T-cell (primary cell): ENCODE measurements around the gene OSBPL6. TPM values are rescaled to one million over a fixed set of nuclear protein-coding genes. Genes with fewer than 3 reads are reported as not detected.

ENCODE experiments used
- ATAC-seq, 4 experiments: fragments of 200-7000 bp in 3 of 4; fragments of 150-1000 bp in 1 of 4; cut with Tn5 transposase; replicated peaks in 1 of 4; 1 replicate in 3 of 4; 2 replicates in 1 of 4; pipeline ENCODE4 v1.10.0; 2021; ENCODE audit warnings: moderate library complexity in 3 of 4, mild to moderate bottlenecking in 2 of 4, moderate number of reproducible peaks in 1 of 4
- CTCF ChIA-PET, 2 donors: fragments of 300-600 bp; sonication (Branson Sonifier 250); formaldehyde crosslinking; loops; one replicate each; lab custom pipeline; 2022; ENCODE audit warnings: antibody characterized with exemption in 2 of 2; lab: Charles Lee
- POLR2A ChIA-PET, 2 donors: fragments of 300-600 bp; sonication (Branson Sonifier 250); formaldehyde crosslinking; loops; one replicate each; lab custom pipeline; 2022; ENCODE audit warnings: antibody characterized with exemption in 2 of 2; lab: Charles Lee
- DNase-seq, 35 experiments: peaks; one replicate each; pipeline versions ENCODE4 v3.0.0 to v3.0.0-alpha.2; 2013 to 2023
- H3K27ac ChIP-seq: one replicate; pipeline ENCODE4 v1.5.1; 2013; ENCODE audit warnings: low read length
- H3K27me3 ChIP-seq, 2 experiments: replicated peaks in 1 of 2; 1 replicate in 1 of 2; 2 replicates in 1 of 2; pipeline versions ENCODE4 v1.6.1 to v1.7.0; 2013; ENCODE audit warnings: low read length in 1 of 2, mixed read lengths in 1 of 2; ENCODE audit not compliant: control insufficient read depth in 2 of 2, insufficient read depth in 2 of 2; ENCODE audit errors: extremely low read depth in 1 of 2
- H3K36me3 ChIP-seq, 2 donors: 1 replicate in 1 of 2; 2 replicates in 1 of 2; pipeline versions ENCODE4 v1.6.1 to v1.7.0; 2013; ENCODE audit warnings: low read length in 1 of 2; ENCODE audit not compliant: control insufficient read depth in 2 of 2, insufficient read depth in 1 of 2; ENCODE audit errors: extremely low read depth in 1 of 2
- H3K4me1 ChIP-seq, 2 experiments: 1 replicate in 1 of 2; 2 replicates in 1 of 2; pipeline versions ENCODE4 v1.6.1 to v1.7.0; 2013; ENCODE audit warnings: low read length in 2 of 2, mixed read lengths in 1 of 2; ENCODE audit not compliant: insufficient read depth in 2 of 2, control insufficient read depth in 1 of 2; ENCODE audit errors: extremely low read depth in 1 of 2
- H3K4me3 ChIP-seq, 2 donors: 1 replicate in 1 of 2; 2 replicates in 1 of 2; pipeline versions ENCODE4 v1.5.1 to v1.7.0; 2013; ENCODE audit warnings: mild to moderate bottlenecking in 2 of 2, low read length in 1 of 2, moderate library complexity in 1 of 2; ENCODE audit not compliant: control insufficient read depth in 1 of 2; ENCODE audit errors: extremely low read depth in 1 of 2
- H3K9me3 ChIP-seq: 2 replicates; pipeline ENCODE4 v1.7.0; 2013
- H3K27ac Mint-ChIP-seq, 2 donors: one replicate each; pipeline ENCODE4 v1.8.0; 2020 to 2021; ENCODE audit warnings: mild to moderate bottlenecking in 2 of 2, mixed read lengths in 2 of 2
- H3K27me3 Mint-ChIP-seq, 2 donors: one replicate each; pipeline ENCODE4 v1.8.0; 2021 to 2022; ENCODE audit warnings: mixed read lengths in 2 of 2
- H3K36me3 Mint-ChIP-seq: one replicate; pipeline ENCODE4 v1.8.0; 2021; ENCODE audit warnings: mixed read lengths
- H3K4me1 Mint-ChIP-seq, 3 donors: one replicate each; pipeline ENCODE4 v1.8.0; 2020 to 2022; ENCODE audit warnings: mixed read lengths in 3 of 3, mild to moderate bottlenecking in 1 of 3
- H3K4me3 Mint-ChIP-seq, 3 donors: one replicate each; pipeline ENCODE4 v1.8.0; 2020 to 2022; ENCODE audit warnings: mild to moderate bottlenecking in 3 of 3, mixed read lengths in 3 of 3, moderate library complexity in 3 of 3
- H3K9me3 Mint-ChIP-seq, 3 donors: one replicate each; pipeline ENCODE4 v1.8.0; 2020 to 2022; ENCODE audit warnings: mixed read lengths in 3 of 3
- WGBS: methylation state at CpG from one replicate; pipeline ENCODE4 v1.1.5; 2013; ENCODE audit warnings: missing lambda C conversion rate; ENCODE audit not compliant: insufficient coverage; 5-methylcytosine and 5-hydroxymethylcytosine counted together
- total RNA-seq, 35 experiments: library from RNA in 6 of 35; stranded (reverse) in 6 of 35; fragments of 120-200 nt in 1 of 35; gene quantifications; one replicate each; pipeline versions ENCODE4 v1.2.1 to v1.2.4 and lab custom pipeline; 2013 to 2026

The OSBPL6 gene
- total RNA-seq, 5 donors from 2014 or later (not counting 1 experiment from before 2014, with no cell fraction given): 0.08 to 0.41 (median 0.26) TPM

DNA sequence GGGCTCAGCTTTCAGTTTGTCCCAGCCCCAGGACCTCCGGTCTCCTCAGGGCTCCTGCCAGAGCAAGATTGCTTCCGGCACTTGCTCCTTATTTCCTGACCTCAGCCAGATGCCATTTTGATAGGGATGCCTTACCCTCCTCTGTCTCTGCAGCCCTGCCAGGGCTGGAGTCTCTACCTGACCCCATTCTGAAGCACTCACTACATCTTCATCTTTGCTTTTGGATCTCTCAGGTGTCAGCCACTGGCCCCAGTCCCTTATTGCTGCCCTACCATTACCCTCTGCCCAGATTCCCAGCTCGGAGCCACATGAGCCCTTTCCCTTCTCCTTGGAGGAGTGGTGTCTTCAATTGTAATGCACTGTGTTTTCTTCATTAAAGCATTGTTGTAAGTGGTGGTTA lies 17.1 kb downstream of the OSBPL6 start:
- ATAC-seq (no peak), DNase-seq (no peak)
- Mint-ChIP-seq H3K36me3 (no peaks in the 10 kb centered on the region), H3K27me3 (peaks cover 38 to 43% of the 10 kb centered on the region in 2 donors), H3K4me3 (no peak overlapping the region), H3K27ac (no peak overlapping the region), H3K4me1 (no peaks in the 10 kb centered on the region), H3K9me3 (no peaks in the 10 kb centered on the region)
- H3K27me3 ChIP-seq: peaks cover 0 to 16% of the 10 kb centered on the region in 2 experiments
- H3K36me3 ChIP-seq: no peaks in the 10 kb centered on the region
- no peak overlapping the region for H3K4me3 ChIP-seq
- ChIA-PET POLR2A (no interaction called here), CTCF (no interaction called here)
- H3K27ac ChIP-seq: no peak overlapping the region
- 90% methylated on average over 2 of the region's 3 CpGs for WGBS
- H3K9me3 ChIP-seq: no peaks in the 10 kb centered on the region
- no peaks in the 10 kb centered on the region for H3K4me1 ChIP-seq

DNA sequence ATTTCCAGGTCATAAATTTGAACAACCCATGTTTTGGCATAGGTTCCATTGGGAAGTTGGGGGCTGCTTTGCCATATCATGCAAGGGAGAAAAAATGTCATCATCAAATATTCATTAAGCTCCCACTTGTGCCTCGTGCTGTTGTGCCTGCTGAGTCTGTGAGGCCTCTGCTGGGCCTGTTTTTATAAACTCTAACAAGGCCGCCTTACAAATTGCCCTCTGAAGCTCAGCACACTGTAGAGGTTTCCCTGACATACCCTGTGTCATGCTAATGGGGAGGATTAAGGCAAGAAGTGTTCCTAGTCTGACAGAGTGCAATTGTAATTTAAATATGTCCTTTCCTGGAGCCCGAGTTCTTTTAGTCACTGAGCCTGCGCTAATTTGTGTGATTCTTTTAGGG lies 17.6 kb downstream of the OSBPL6 start:
- H3K27me3 ChIP-seq: peaks cover 0 to 16% of the 10 kb centered on the region in 2 experiments
- DNase-seq (no peak), ATAC-seq (no peak)
- no peak overlapping the region for H3K27ac ChIP-seq
- Mint-ChIP-seq H3K36me3 (no peaks in the 10 kb centered on the region), H3K27me3 (peaks cover 41 to 48% of the 10 kb centered on the region in 2 donors), H3K27ac (no peak overlapping the region), H3K4me1 (no peaks in the 10 kb centered on the region), H3K4me3 (no peak overlapping the region), H3K9me3 (no peaks in the 10 kb centered on the region)
- no peak overlapping the region for H3K4me3 ChIP-seq
- no peaks in the 10 kb centered on the region for H3K36me3 ChIP-seq
- 100% methylated on average over 1 of the region's 4 CpGs for WGBS
- H3K4me1 ChIP-seq: no peaks in the 10 kb centered on the region
- ChIA-PET CTCF (no interaction called here), POLR2A (no interaction called here)
- no peaks in the 10 kb centered on the region for H3K9me3 ChIP-seq

GRCh38 chr2:178213991-178214390 lies 19.7 kb downstream of the OSBPL6 start:
- Mint-ChIP-seq H3K36me3 (no peaks in the 10 kb centered on the region), H3K9me3 (no peaks in the 10 kb centered on the region), H3K4me3 (no peak overlapping the region), H3K4me1 (no peaks in the 10 kb centered on the region), H3K27me3 (peaks cover 39 to 41% of the 10 kb centered on the region in 2 donors), H3K27ac (no peak overlapping the region)
- ATAC-seq: no peak
- H3K27me3 ChIP-seq: peaks cover 0 to 16% of the 10 kb centered on the region in 2 experiments
- no peaks in the 10 kb centered on the region for H3K9me3 ChIP-seq
- no peaks in the 10 kb centered on the region for H3K4me1 ChIP-seq
- no peaks in the 10 kb centered on the region for H3K36me3 ChIP-seq
- no CpG with 5 or more reads among the region's 1 CpG for WGBS
- POLR2A ChIA-PET: no interaction called here
- DNase-seq: no peak
- no peak overlapping the region for H3K4me3 ChIP-seq
- CTCF ChIA-PET: no interaction called here
- no peak overlapping the region for H3K27ac ChIP-seq

- no peak for ATAC-seq
- POLR2A ChIA-PET: no interaction called here
- no peak overlapping the region for H3K27ac ChIP-seq
- H3K27me3 ChIP-seq: peaks cover 0 to 6% of the 10 kb centered on the region in 2 experiments
- Mint-ChIP-seq H3K4me3 (no peak overlapping the region), H3K4me1 (no peaks in the 10 kb centered on the region), H3K36me3 (no peaks in the 10 kb centered on the region), H3K27ac (no peak overlapping the region), H3K27me3 (peaks cover 37 to 48% of the 10 kb centered on the region in 2 donors), H3K9me3 (no peaks in the 10 kb centered on the region)
- H3K4me1 ChIP-seq: no peaks in the 10 kb centered on the region
- H3K36me3 ChIP-seq: no peaks in the 10 kb centered on the region
- DNase-seq: no peak
- no CpG with 5 or more reads among the region's 1 CpG for WGBS
- CTCF ChIA-PET: interaction anchor here in 1 of 2 donors (0.6 kb wide), 1 partner anchor 42 kb away, joined by 3 read pairs; no protein-coding TSS in a partner anchor
- no peak overlapping the region for H3K4me3 ChIP-seq
- H3K9me3 ChIP-seq: no peaks in the 10 kb centered on the region
These were observed 24.9 kb downstream of the OSBPL6 start for GRCh38 chr2:178219247-178219646.

DNA sequence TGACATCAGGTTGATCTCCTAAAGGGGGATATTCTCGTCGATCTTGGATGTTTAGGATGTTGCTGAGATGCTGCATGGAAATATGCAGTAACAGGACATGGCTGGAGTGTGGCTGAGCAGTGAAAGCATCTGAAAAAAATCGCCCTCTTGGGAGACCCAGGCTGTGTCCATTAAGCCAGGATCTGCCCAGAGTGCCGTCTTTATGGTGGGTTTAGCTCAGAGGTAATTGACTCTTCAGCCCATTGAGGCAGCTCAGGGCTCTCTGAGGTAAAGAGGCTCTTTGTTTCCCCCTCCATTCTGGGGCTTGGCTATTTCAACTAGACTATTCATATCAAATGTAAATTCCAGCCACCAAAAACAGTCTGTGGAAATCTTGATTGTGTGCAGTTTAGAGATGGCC lies 26.5 kb downstream of the OSBPL6 start:
- Mint-ChIP-seq H3K27me3 (peaks cover 44 to 50% of the 10 kb centered on the region in 2 donors), H3K4me3 (no peak overlapping the region), H3K4me1 (no peaks in the 10 kb centered on the region), H3K36me3 (no peaks in the 10 kb centered on the region), H3K27ac (no peak overlapping the region), H3K9me3 (no peaks in the 10 kb centered on the region)
- DNase-seq (no peak), ATAC-seq (no peak)
- WGBS: 81% methylated on average over 2 of the region's 4 CpGs
- H3K27me3 ChIP-seq: peaks cover 0 to 6% of the 10 kb centered on the region in 2 experiments
- ChIA-PET CTCF (no interaction called here), POLR2A (no interaction called here)
- no peak overlapping the region for H3K4me3 ChIP-seq
- no peaks in the 10 kb centered on the region for H3K36me3 ChIP-seq
- H3K9me3 ChIP-seq: no peaks in the 10 kb centered on the region
- no peaks in the 10 kb centered on the region for H3K4me1 ChIP-seq
- no peak overlapping the region for H3K27ac ChIP-seq

GRCh38 chr2:178221556-178221955 lies 27.2 kb downstream of the OSBPL6 start:
- Mint-ChIP-seq H3K4me1 (no peaks in the 10 kb centered on the region), H3K36me3 (no peaks in the 10 kb centered on the region)
- DNase-seq: no peak

DNA sequence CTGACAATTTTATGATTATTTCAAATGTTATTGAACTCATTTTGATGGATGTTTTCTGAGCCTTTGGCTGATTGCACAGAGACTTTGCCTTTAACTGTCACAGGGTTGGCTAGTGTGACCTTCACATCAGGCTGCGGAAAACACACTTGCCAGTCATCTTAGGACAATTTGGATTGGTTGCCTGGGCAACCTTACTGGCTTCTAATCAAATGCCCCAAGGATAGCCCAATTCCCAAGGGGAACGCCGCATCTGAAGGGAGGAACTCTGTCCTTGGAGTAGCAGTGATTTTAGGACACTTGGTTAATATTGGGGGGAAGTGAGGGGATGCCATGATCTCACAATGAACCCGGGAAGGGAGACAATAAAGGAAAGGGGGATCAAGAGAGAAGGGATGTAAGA lies 29.5 kb downstream of the OSBPL6 start:
- ChIA-PET POLR2A (no interaction called here), CTCF (no interaction called here)
- Mint-ChIP-seq H3K4me1 (no peaks in the 10 kb centered on the region), H3K27ac (no peak overlapping the region), H3K4me3 (no peak overlapping the region), H3K27me3 (peaks cover 37 to 42% of the 10 kb centered on the region in 2 donors), H3K9me3 (no peaks in the 10 kb centered on the region), H3K36me3 (no peaks in the 10 kb centered on the region)
- Histone ChIP-seq H3K4me1 (no peaks in the 10 kb centered on the region), H3K9me3 (no peaks in the 10 kb centered on the region), H3K27me3 (peaks cover 0 to 11% of the 10 kb centered on the region in 2 experiments), H3K27ac (no peak overlapping the region), H3K36me3 (no peaks in the 10 kb centered on the region), H3K4me3 (no peak overlapping the region)
- DNase-seq (no peak), ATAC-seq (no peak)
- 73% methylated on average over 4 of the region's 4 CpGs for WGBS

More at GRCh38 chr2:178221556-178221955, 27.2 kb downstream of the OSBPL6 start:
- POLR2A ChIA-PET: no interaction called here
- no CpG with 5 or more reads among the region's 1 CpG for WGBS
- Mint-ChIP-seq H3K4me3 (no peak overlapping the region), H3K27ac (no peak overlapping the region), H3K27me3 (peaks cover 44 to 52% of the 10 kb centered on the region in 2 donors), H3K9me3 (no peaks in the 10 kb centered on the region)
- H3K27ac ChIP-seq: no peak overlapping the region
- CTCF ChIA-PET: no interaction called here
- H3K27me3 ChIP-seq: peaks cover 0 to 11% of the 10 kb centered on the region in 2 experiments
- H3K4me1 ChIP-seq: no peaks in the 10 kb centered on the region
- ATAC-seq: no peak
- no peak overlapping the region for H3K4me3 ChIP-seq
- no peaks in the 10 kb centered on the region for H3K9me3 ChIP-seq
- no peaks in the 10 kb centered on the region for H3K36me3 ChIP-seq
